ENCODE results near the gene LRP5. TPM values are rescaled to one million over a fixed set of nuclear protein-coding genes. Genes with fewer than 3 reads are reported as not detected.

Gene LRP5
- total and polyA plus RNA-seq, 2 experiments from 2014 or later: 26.9 to 51.1 TPM

- TF ChIP-seq ZNF462 (CRISPR knock-in tag; IDR thresholded peaks at IDR 0.05) (no peak), CREB1 (CRISPR knock-in tag; IDR thresholded peaks at IDR 0.05; ENCODE audit: low read depth) (no peak), ZNF114 (CRISPR knock-in tag; IDR thresholded peaks at IDR 0.05) (no peak)
These were observed 35.5 kb upstream of the LRP5 start (continued) for GRCh38 chr11:68276861-68277260.

GRCh38 chr11:68279676-68280075 is 32.7 kb upstream of the LRP5 start:
- Mint-ChIP-seq H3K27ac (no peak overlapping the region), H3K27me3 (ENCODE audit: insufficient read depth, low read depth, poor library complexity) (peaks cover 6% of the 10 kb centered on the region), H3K4me1 (peaks cover 3% of the 10 kb centered on the region; the same call in 2 of the 3 replicates), H3K36me3 (ENCODE audit: low read depth) (no peaks in the 10 kb centered on the region), H3K4me3 (no peak overlapping the region), H3K9me3 (peaks cover 2% of the 10 kb centered on the region; the same call in 1 of the 3 replicates)
- ATAC-seq: no peak
- no peaks in the 10 kb centered on the region for H3K79me2 ChIP-seq (replicated peaks; ENCODE audit: insufficient read depth)
- H3K4me2 ChIP-seq: no peak overlapping the region
- TF ChIP-seq NANOG (IDR thresholded peaks at IDR 0.05; ENCODE audit: borderline replicate concordance): no peak
- no peak for TF ChIP-seq REST (IDR thresholded peaks at IDR 0.05; ENCODE audit: unreplicated experiment)
- TF ChIP-seq JUNB (IDR thresholded peaks at IDR 0.05; ENCODE audit: unreplicated experiment): no peak
- TF ChIP-seq ZNF114 (CRISPR knock-in tag; IDR thresholded peaks at IDR 0.05): no peak
- no peak for TF ChIP-seq EZH2phosphoT487 (IDR thresholded peaks at IDR 0.05; ENCODE audit: unreplicated experiment)
- no peak for TF ChIP-seq POLR2AphosphoS5 (IDR thresholded peaks at IDR 0.05; ENCODE audit: low read depth)
- no peak for TF ChIP-seq CTCF (conservative IDR thresholded peaks at IDR 0.05; ENCODE audit: low read depth in 2 of 2)
- TF ChIP-seq ETS1 (IDR thresholded peaks at IDR 0.05): no peak
- TF ChIP-seq STAT1 (IDR thresholded peaks at IDR 0.05; ENCODE audit: unreplicated experiment): no peak
- no peak for TF ChIP-seq ZNF331 (CRISPR knock-in tag; IDR thresholded peaks at IDR 0.05; ENCODE audit: low read depth)
- TF ChIP-seq CREB1 (CRISPR knock-in tag; IDR thresholded peaks at IDR 0.05; ENCODE audit: low read depth): no peak
- no peak overlapping the region for H3K27ac ChIP-seq (ENCODE audit: low read depth)
- H2AFZ ChIP-seq: no peak overlapping the region; the same call in 1 of the 2 replicates
- H3K27me3 ChIP-seq (ENCODE audit: insufficient read depth): no peaks in the 10 kb centered on the region
- no peaks in the 10 kb centered on the region for H3F3A ChIP-seq (replicated peaks; ENCODE audit: low read depth)
- H3K4me1 ChIP-seq (ENCODE audit: insufficient read depth): no peaks in the 10 kb centered on the region
- no peaks in the 10 kb centered on the region for H3K9me2 ChIP-seq (ENCODE audit: insufficient read depth)
- no peaks in the 10 kb centered on the region for H3K36me3 ChIP-seq (ENCODE audit: insufficient read depth)
- no peaks in the 10 kb centered on the region for H4K20me1 ChIP-seq (replicated peaks; ENCODE audit: insufficient read depth)
- no peak for DNase-seq (ENCODE audit: low spot score)
- no peak overlapping the region for H3K4me3 ChIP-seq
